ENCODE measurements around the gene BET1.

The BET1 gene

GRCh38 chr7:93957767-93958166 lies 46.4 kb downstream of the BET1 start:
- no peak for DNase-seq (ENCODE audit: low read depth)

- DNase-seq (ENCODE audit: low read depth): no peak
These were observed 48.9 kb downstream of the BET1 start for GRCh38 chr7:93955304-93955703.

- no peak for DNase-seq (ENCODE audit: low read depth)
These were observed 54.7 kb downstream of the BET1 start for GRCh38 chr7:93949423-93949822.

- DNase-seq (ENCODE audit: low read depth): no peak
These were observed 55.3 kb downstream of the BET1 start for GRCh38 chr7:93948873-93949272.

GRCh38 chr7:93948106-93948505 lies 56.0 kb downstream of the BET1 start:
- DNase-seq (ENCODE audit: low read depth): no peak

GRCh38 chr7:93945756-93946535 lies 58.2 kb downstream of the BET1 start:
- DNase-seq (ENCODE audit: low read depth): no peak

- DNase-seq (ENCODE audit: low read depth): no peak
These were observed 59.1 kb downstream of the BET1 start for GRCh38 chr7:93945083-93945482.

- DNase-seq (ENCODE audit: low read depth): no peak
These were observed 59.5 kb downstream of the BET1 start for GRCh38 chr7:93944673-93945072.

- DNase-seq (ENCODE audit: low read depth): no peak
These were observed 60.2 kb downstream of the BET1 start for GRCh38 chr7:93943816-93944540.
